Inflammatory macrophage treated with lipopolysaccharide for 1 hour (primary cell): Measurements from ENCODE around the gene AGBL4.

Experiments
- DNase-seq, 2 donors: peaks; one replicate each; pipeline ENCODE4 v3.0.0-alpha.2; 2020 to 2022

AGBL4 gene

GRCh38 chr1:48876330-48876785 is 1147.4 kb downstream of the AGBL4 start:
- DNase-seq, result no peak

DNA sequence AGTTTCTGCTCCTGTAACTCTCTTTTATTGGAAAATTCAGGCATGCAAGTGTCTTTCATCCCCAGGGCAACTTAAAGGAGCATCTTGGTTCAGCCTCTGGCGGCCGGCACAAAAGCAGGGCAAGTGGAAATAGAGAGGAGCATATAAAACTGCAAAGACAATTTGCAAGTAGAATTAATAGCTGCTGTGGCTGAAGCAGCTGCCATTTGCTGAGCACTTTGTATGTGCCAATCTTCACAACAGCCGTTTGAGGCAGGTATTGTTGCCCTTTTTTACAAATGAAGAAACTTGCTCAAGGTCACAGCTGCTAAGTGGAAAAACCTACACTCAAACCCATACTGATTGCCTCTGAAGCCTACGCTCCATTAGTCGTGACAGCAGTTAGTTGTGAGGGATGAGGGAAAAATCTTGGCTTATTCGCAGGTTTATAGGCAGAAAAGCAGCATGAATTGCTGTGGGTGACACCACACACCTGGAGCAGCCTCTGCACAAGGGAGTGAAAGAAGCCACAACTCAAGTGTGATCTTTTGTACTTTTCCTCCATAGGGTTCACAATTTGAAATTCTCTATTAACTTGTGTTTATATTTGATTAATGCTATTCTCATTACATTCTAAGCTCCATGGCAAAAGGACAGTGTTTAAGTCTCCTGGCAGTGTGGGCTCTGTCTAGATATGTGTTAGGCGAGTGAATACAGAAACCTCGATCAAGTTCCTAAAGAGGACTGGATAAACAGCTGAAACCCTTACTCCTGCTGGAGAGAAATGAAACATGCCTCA is 1148.0 kb downstream of the AGBL4 start:
- DNase-seq, result no peak

- no peak for DNase-seq
Observed at GRCh38 chr1:48873944-48874343, 1149.8 kb downstream of the AGBL4 start.

DNA sequence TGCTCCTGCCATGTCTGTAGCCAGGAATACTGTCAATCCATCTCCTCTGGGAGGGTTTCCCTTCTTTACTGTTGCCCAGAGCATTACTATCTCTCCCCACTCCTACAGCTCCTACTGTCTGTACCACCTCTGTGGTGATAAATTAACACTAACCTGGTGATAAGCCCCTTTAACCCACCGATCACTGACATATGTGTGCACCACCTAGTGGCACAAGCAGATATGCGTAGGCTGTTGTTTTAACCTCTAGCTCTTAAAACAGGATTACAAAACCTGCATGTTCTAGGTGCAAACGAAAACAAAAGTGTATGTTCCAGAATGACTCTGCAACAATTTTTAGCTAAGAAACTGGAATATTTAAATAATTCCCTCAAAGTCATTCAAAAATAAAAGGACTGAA is 1153.2 kb downstream of the AGBL4 start:
- no peak for DNase-seq

GRCh38 chr1:48869116-48869893 is 1154.4 kb downstream of the AGBL4 start:
- DNase-seq, result no peak

DNA sequence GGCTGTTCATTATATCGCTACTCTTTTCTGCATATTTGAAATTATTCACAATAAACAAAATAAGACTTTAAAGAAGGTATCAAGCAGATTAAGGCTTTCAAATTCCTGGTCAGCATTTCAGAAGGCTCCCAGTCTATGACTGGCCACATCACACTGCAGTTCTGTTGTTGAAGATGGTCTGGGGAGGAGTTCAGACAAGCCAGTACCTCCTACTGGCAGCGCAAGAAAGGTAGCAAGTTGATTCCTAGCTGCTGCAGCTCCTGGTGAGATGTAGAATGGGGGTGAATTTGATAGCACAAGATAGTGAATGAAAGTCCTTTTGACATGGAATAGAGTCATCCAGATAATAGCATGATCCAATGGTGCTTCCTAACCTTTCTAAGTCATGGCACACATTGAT is 1158.8 kb downstream of the AGBL4 start:
- no peak for DNase-seq

DNA sequence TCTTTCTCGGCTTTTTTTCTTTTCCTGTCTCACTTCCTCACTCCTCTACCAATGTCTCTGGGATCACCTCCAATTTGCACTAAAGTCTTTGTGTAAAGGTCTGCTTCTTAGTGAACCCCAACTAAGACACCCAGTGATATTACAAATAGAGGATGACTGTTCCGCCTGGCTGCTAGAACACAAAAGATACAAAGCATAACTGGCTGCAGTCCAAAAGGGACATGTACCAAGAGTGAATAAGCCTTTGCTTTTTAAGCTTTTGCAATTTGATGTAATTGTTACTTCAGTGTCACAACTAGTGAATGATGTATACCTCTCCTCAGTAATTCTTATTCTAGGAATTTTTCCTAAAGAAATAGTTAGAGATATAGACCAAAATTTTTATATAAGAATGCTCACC is 1164.3 kb downstream of the AGBL4 start:
- DNase-seq, result no peak

GRCh38 chr1:48858200-48858920 is 1165.4 kb downstream of the AGBL4 start:
- no peak for DNase-seq

DNA sequence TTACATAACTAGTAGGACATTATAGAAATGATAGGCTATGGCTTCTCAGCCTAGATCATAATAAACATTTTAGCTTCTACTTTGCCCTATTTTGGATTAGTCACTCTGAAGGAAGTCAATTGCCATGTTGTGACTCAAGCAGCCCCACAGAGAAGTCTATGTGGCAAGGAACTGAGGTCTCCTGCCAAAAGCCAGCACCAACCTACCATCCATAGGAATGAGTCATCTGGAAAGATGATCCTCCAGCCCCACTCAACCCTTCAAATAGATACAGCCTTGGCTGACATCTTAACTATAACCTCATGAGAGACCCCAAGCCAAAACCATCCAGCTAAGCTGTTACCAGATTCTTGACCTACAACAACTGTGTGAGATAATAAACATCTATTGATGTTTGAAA is 1170.7 kb downstream of the AGBL4 start:
- DNase-seq, result peak; percentile 15 to 39

GRCh38 chr1:48851638-48852037 is 1172.1 kb downstream of the AGBL4 start:
- peak; percentile 21 to 27 for DNase-seq

DNA sequence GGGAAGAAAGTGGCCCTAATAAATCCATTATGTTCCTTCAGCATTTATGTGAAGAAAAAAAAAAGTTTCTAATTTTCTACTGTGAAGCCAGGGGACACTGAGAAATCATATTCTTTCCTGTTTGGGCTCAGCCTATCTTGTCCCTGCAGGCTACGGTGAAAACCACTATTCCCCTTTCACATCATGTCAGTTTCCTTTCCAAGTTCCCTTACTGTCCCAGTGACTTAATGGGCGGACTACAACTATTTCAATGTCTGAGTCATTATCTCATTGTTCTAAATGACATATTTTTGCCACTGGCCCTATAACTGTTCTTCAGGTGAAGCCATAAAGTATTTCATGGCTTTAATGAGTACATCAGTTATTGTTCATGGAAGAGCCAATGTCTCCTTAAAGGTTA is 1175.7 kb downstream of the AGBL4 start:
- DNase-seq, result peak; percentile 52 to 66

GRCh38 chr1:48846441-48846840 is 1177.3 kb downstream of the AGBL4 start:
- no peak for DNase-seq

- DNase-seq, result no peak
Observed at GRCh38 chr1:48844187-48844586, 1179.6 kb downstream of the AGBL4 start.

DNA sequence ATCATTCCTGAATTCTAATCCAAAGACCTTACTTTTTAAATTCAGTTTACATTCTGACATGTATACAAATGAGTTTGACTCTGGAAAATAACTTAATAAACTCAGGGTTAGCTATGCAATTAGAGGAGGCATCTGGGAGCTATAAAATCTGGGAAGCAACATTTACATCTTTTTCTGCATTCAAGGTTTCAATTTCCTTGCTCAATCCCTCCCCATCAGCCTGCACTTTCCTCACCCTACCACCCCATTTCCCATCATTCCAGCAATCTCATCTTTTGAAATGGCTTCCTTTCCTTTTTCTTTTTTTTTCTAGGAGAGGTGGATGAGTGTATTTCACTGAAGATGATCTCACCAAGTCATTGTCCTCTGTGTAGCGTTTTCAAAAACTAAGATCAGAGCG is 1181.8 kb downstream of the AGBL4 start:
- no peak for DNase-seq

DNA sequence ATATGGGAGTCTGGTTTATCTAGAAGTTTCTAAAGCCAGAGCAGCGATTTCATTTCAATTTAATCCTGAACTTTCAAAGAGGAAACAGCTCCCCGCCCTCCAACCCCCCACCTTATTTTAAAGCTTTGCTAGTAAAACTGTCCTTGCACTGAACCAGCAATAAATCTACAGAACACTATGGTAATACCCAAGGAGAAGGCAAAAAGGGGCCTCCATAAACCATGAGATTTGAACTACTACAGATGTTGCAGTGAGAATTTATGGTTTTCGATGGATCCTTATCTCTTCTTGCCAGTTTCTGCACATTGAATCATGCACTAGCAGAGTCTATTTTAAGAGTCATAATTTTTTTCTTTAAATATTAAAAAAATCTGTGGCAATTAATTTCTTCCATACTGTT is 1182.3 kb downstream of the AGBL4 start:
- DNase-seq, result no peak

DNA sequence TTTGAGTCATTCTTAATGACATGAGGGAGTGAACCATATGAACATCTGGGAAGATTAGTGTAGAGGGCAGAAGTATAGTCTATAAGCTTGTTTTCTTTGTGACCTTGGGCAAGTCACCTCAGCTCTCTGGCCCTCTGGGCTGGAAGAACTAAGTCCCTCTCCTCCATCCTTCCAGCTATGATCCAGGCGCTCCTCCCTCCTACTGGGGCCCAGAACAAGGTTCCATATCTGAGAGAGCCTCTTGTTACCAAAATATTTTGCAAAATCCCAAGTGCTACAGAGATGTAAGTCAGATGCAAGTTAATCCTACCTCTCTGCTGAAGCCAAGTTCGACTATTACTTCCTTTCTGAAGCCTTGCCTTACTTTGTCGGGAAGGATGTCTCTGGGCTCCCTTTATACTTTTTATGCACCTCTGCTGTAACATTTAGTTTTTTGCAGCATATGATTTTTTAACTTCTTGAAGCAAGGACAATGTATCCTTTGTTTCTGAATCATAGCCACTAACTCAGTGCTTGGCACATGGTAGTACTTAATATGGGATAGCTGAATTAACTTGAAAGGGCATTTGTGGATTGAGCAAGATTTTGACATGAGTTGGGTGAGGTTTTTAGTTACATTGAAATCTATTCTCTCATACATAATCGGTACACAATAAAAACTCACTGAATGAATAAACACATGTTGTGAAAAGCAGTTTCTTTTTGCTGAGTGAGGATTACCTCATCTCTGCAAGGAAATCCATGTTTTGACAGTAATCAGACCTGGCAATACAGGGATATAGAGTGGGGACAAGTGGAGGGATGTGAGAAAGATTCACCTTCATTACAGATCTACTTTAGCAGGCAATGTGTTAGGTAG is 1192.4 kb downstream of the AGBL4 start:
- DNase-seq, result no peak

DNA sequence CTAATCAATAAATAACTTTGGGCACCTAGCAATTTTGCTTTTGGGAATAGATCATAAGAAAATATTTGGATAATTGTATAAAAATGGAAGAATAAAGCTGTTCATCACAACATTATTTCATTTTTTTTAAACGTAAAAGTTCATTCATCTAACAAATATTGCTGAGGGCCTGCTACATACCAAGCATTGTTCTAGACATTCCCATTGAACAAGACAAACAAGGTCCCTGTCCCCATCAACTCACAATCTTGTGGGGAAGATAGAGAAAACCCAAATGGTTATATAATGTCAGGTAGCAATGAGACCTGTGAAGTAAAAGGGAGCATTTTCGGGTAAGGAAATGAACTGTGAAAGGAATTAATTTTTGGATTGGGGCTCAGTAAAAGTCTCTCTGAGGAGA is 1193.0 kb downstream of the AGBL4 start:
- DNase-seq, result no peak

GRCh38 chr1:48829446-48829845 is 1194.3 kb downstream of the AGBL4 start:
- no peak for DNase-seq

DNA sequence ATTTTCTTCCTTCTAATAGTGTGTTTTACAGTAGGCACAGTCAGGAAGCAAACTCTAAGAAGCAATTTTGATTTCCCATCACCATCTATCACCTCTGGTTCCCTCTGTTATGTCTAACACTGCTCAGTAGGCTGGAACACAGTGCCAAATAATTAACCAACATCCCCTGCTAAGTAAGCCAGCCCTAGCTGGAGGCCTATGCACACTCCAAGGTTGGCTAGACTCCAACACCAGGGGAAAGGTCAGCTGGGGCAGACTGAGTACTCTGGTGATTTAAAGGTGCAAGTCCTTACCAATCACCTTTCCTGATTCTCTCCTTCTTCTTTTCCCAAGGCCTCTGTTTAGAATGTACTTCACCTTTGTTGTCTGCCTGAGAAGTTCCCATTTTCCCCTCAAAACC is 1200.6 kb downstream of the AGBL4 start:
- DNase-seq, result no peak

DNA sequence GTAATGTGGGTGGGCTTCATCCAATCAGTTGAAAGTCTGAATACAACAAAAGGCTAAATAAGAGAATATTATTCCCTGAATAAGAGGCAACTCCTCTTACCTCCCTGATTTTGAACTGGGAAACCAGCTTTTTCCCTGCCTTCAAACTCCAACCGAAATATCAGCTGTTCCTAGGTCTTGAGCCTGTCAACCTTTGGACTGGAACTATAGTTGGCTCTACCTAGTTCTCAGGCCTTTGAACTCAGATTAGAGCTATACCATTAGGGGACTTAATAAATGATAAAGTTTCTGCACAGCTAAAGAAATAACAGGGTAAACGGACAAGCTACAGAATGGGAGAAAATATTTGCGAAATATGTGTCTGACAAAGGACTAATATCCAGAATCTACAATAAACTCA is 1203.3 kb downstream of the AGBL4 start:
- DNase-seq, result no peak

DNA sequence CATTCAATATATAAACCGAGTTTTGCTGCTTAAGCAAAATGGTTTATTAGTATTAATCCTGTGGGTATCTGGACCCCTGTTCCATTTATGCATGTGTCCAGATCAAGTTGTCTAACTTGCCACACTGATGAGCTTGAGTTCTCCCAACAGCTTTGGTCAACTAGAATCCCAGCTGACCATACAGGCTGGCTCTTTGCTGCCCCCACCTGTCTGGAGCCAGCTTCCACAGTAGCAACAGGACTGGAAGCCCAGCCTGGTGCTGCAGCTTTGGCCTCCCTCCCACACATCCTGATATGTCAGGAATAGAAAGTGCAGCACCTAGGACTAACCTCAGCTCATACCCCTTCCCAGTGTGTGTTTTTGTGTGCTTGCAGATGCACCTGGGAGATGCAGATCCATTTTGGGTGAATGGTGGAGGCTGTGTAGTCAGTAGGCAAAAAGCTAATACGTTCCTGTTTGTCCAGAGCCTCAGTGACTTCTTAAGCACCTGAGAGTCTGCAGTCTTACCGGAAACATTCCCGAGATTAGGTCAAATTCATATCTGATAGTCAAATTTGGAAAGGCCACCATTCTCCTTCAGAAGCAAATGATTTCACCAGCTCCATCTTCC is 1206.1 kb downstream of the AGBL4 start:
- DNase-seq, result peak; percentile 55 to 69

DNA sequence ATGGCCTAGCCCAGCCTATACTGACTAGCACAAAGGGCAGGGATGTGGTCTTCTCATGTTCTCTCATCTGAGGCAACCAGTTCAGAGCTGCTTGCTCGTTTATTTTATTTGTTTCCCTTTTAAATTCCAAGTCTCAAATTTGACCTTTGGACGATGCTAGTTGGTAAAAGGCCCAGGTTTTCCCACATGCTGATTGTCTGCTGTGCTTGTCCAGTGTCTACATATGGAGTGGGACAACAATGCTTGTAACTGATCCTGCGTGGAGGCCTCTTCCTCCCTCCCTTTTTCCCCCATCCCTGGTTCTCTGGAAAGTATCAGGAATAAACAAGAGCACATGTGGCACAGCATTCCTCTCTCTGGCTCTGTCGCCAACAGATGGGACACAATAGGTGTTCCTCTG is 1213.0 kb downstream of the AGBL4 start:
- no peak for DNase-seq
